Breast epithelium (tissue), 3 donors: ENCODE data around the gene RAD23B.

Source experiments
- POLR2A ChIP-seq: fragments of 450-650 bp; IDR thresholded peaks from one replicate; pipeline ENCODE4 v1.6.1; 2016; ENCODE audit warnings: antibody characterized with exemption, mild to moderate bottlenecking, moderate library complexity
- POLR2AphosphoS5 ChIP-seq, 3 donors: sonication (generic); formaldehyde crosslinking; IDR thresholded peaks; one replicate each; pipeline ENCODE4 v1.6.1; 2017; ENCODE audit warnings: antibody characterized with exemption in 3 of 3
- TF ChIP-seq, protein P1 (sequence below), 3 donors: fragments of 450-650 bp; IDR thresholded peaks; one replicate each; pipeline ENCODE4 v1.5.1; 2016 to 2017; ENCODE audit warnings: antibody characterized with exemption in 3 of 3, mild to moderate bottlenecking in 3 of 3, moderate library complexity in 3 of 3

DNA sequence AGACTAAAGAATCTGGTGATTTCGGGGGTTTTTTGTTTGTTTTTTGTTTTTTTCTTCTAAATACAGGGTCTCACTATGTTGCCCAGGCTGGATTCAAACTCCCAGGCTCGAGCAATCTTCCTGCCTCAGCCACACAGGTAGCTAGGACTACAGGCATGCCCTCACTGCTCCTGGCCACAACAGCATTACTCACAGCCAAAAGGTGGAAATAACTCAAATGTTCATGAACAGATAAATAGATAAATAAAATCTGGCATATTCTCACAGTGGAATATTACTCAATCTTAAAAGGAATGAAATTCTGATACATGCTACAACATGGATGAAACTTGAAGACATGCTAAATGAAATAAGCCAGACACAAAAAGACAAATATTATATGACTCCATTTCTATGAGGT, 19.8 kb upstream of the RAD23B start:
- TF ChIP-seq, protein P1, sequence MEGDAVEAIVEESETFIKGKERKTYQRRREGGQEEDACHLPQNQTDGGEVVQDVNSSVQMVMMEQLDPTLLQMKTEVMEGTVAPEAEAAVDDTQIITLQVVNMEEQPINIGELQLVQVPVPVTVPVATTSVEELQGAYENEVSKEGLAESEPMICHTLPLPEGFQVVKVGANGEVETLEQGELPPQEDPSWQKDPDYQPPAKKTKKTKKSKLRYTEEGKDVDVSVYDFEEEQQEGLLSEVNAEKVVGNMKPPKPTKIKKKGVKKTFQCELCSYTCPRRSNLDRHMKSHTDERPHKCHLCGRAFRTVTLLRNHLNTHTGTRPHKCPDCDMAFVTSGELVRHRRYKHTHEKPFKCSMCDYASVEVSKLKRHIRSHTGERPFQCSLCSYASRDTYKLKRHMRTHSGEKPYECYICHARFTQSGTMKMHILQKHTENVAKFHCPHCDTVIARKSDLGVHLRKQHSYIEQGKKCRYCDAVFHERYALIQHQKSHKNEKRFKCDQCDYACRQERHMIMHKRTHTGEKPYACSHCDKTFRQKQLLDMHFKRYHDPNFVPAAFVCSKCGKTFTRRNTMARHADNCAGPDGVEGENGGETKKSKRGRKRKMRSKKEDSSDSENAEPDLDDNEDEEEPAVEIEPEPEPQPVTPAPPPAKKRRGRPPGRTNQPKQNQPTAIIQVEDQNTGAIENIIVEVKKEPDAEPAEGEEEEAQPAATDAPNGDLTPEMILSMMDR (IDR thresholded peaks at IDR 0.05) = no peak
- TF ChIP-seq POLR2AphosphoS5 (IDR thresholded peaks at IDR 0.05) = no peak
- no peak for TF ChIP-seq POLR2A
